Limb (tissue), 2 donors: Measurements from ENCODE around the gene LHFPL2.

ENCODE experiments used
- DNase-seq, 2 donors: peaks; one replicate each; pipeline ENCODE4 v3.0.0-alpha.2; 2016; ENCODE audit errors: extremely low spot score in 2 of 2

Gene LHFPL2

GRCh38 chr5:78526049-78526525, 122.5 kb downstream of the LHFPL2 start:
- DNase-seq, result no peak

- DNase-seq, result no peak
Measured at GRCh38 chr5:78523314-78524193, 125.0 kb downstream of the LHFPL2 start.

GRCh38 chr5:78522476-78523260, 125.9 kb downstream of the LHFPL2 start:
- no peak for DNase-seq

- no peak for DNase-seq
Measured at GRCh38 chr5:78521455-78521854, 127.1 kb downstream of the LHFPL2 start.

GRCh38 chr5:78519198-78519941, 129.2 kb downstream of the LHFPL2 start:
- no peak for DNase-seq

GRCh38 chr5:78518365-78519197, 130.0 kb downstream of the LHFPL2 start:
- peak; percentile 57 to 77 for DNase-seq

DNA sequence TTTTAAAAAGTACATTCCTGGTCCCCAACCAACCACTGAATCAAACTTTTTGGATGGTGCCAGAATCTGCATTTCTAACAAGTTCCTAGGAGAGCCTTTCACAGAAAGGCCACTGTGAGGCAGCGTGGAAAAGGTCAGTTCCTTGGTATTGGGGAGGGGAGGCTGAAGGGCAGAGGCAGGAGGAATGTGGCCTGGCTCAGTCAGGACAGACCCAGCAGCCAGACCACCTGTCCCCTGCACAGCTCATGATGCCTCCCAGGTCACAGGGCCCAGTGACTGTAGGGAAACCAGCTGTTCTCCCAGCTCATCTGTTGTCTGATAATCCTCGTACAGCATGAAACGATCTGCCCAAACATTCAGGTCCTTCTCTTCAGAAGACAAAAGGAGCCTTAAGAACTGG, 132.9 kb downstream of the LHFPL2 start:
- DNase-seq, result no peak

DNA sequence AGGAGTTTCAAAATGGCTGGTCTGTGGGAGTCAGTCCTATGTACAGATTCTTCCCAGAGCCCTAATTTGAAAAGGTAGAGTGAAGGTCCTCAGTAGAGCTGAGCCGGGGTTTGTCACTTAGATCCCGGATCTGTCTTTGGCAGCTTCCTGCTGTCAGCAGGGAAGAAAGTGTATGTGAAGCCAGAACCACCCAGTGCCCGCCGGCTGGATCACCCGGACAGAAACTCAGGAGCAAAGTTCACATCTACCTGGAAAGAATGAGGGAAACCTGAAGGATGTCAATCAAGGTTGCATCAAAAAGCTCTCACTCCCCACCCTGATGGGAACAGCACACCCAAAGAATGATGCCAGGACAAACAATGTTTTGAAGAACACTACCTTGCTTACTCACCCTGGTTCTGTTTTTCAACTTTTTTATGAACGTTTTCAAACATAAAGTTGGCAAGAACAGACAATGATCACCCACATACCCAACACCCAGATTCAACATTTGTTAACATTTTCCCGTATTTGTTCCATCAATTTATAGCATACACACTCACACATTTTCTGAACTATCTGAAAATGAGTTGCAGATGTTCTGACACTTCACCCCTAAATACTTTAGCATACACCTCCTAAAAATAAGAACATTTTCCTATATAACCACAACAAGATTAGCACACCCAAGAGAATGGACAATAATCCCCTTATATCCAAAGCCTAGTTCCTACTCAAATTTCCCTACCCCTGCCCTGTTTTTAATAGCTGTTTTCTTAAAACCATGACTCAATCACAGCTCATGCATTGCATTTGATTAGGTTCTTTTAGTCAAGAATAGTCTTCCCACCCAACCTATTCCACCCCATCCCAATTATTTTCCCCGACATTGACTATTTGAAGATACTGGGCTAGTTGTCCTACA, 133.9 kb downstream of the LHFPL2 start:
- no peak for DNase-seq

DNA sequence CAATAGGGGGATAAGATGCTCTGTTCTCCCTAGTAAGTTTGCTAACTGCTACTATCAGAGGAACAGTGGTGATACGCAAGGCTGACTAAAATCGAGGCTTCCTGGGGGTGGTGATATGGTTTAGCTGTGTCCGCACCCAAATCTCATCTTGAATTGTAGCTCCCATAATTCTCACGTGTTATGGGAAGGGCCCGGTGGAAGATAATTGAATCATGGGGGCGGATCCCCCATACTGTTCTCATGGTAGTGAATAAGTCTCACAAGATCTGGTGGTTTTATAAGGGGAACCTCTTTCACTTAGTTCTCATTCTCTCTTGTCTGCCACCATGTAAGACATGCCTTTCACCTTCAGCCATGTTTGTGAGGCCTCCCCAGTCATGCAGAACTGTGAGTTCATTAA, 135.1 kb downstream of the LHFPL2 start:
- no peak for DNase-seq

DNA sequence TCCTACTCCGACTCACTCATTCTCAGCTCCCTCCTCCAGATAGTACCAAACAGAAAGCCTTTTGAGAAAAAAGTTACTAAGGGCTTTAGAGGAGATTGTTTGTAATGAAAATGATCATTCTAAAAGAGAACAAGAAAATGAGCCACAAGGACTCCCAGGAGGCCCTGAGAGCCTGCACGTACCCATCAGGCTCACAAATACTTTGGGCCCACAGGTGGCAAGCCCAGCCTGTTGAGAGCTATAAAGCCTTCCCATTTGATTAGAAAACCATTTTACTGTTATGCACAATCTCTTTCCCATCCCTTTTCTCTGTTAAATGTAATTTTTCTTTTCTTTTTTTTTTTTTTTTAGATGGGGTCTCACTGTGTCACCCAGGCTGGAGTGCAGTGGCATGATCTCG, 136.1 kb downstream of the LHFPL2 start:
- no peak for DNase-seq

- DNase-seq, result no peak
Measured at GRCh38 chr5:78511121-78511906, 137.3 kb downstream of the LHFPL2 start.

GRCh38 chr5:78509884-78510769, 138.4 kb downstream of the LHFPL2 start:
- DNase-seq, result peak in 1 of 2 donors; percentile 65

GRCh38 chr5:78509145-78509865, 139.3 kb downstream of the LHFPL2 start:
- no peak for DNase-seq

DNA sequence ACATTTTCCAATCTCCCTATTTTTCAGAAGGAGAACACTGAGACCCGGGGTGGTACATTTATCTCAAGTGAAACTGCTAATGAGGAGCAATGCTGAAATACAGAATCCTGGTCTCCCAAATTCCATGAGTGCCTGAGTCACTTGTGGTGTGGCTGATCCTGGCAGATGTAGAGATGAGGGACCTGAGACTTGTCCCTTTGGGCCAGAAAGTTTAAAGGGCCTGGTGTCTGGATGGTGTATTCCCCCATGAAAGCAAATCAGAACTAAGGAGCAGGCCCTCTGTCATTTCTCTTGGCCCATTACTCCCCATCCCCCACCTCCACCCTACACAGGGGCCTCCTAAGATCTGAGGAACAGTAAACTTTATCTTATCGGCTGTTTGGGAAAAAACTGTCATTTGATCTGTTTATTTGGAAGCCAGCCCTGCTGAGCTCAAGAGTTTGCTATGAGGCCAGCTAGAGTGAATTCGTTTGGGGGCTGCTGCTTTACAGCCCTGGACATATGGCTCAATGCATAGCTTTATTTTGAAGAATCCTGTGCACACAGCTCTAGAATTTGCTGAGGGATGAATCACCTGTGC, 140.3 kb downstream of the LHFPL2 start:
- no peak for DNase-seq

DNA sequence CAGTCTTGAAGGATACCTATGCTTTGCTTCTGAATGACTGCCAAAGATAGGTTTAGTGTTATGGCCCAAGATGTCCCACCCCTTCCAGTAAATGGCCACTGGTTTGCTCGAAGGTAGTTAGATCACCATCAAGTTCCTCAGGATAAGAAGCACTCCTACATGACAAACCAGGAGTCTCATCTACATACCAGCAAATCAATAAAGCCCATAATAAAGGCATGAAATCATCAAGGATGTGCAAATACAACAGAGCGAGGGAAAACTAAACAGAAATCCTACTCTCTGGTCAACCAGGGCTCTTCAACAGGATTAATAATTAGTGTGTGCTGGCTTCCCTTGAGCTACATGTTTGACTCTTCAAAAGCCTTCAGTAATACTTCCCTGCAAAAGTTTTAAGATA, 141.0 kb downstream of the LHFPL2 start:
- no peak for DNase-seq

DNA sequence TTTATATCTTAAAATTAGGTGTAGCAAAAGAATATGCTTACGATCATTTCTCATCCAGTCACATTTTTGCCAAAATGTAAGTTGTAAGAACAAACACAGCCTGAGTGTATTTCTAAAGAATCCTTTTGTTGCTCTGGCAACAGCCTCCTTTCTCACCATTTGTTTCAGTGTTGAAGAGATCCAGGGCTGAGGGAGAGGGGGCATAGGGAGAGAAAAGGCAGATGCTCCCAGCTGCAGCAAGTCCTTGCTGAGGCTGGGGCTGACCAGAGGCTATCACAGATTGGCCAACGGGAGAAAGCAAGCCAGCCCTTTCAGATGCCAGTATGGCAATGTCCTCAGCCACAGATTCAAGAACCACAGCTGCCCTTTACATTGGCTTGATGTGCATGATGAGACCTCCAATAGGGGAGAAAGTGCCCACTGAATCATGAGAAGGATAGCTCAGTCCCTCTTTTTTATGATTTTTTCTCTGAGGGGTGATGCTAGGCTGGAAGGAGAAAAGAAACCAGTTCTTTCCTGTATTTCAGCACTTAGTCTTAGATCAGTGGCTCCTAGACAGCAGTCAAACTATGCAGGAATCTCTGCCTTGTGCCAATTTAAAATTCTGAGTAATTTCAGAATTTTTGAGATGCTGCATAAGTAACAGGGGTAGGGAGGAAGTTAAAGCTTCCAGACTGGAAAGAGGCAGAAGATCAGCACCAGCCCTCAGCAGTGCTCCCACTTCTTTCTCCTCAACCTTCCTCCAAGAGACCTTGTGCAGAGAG, 142.1 kb downstream of the LHFPL2 start:
- peak in 1 of 2 donors; percentile 68 for DNase-seq
